K562 (cell line): ENCODE data around the gene CHD2. TPM values are rescaled to one million over a fixed set of nuclear protein-coding genes. Genes with fewer than 3 reads are reported as not detected.

Source experiments
- ATAC-seq: fragments of 200-7000 bp; cut with Tn5 transposase; 3 replicates; pipeline ENCODE4 v1.9.1; 2020; ENCODE audit warnings: moderate library complexity
- BruUV-seq: library from RNA; stranded (reverse); fragments of 400-500 nt; replicated peaks from 2 replicates; lab custom pipeline; 2021; lab: Mats Ljungman, UMichigan
- CTCF ChIA-PET: fragments of 300-600 bp; formaldehyde crosslinking; extraction: SDS; loops from one replicate; lab custom pipeline; 2021; ENCODE audit warnings: low intra/inter-chr PET ratio; lab: Yijun Ruan, JAX
- POLR2A ChIA-PET: fragments of 300-600, 350-650 bp; sonication (Branson Sonifier 250); formaldehyde crosslinking; extraction: SDS; loops from one replicate; lab custom pipeline; 2021; ENCODE audit warnings: antibody characterized with exemption, inconsistent platforms; lab: Yijun Ruan, JAX
- DNase-seq, 4 experiments: peaks; one replicate each; pipeline versions ENCODE4 v3.0.0 to v3.0.0-alpha.2; 2011 to 2018; ENCODE audit warnings: low spot score in 3 of 4, mixed read lengths in 3 of 4; ENCODE audit errors: extremely low read depth in 1 of 4
- FAIRE-seq: peaks from 2 replicates; lab custom pipeline; 2011; peaks lifted over from hg19 to GRCh38; lab: Jason Lieb, UNC
- H2AFZ ChIP-seq: 2 replicates; pipeline ENCODE4 v1.6.0; 2011; ENCODE audit warnings: low read depth, low read length, control low read depth, inconsistent platforms
- H3K27ac ChIP-seq: fragments of 200-600 bp; 3 replicates; pipeline ENCODE4 v1.8.0; 2011; ENCODE audit warnings: low read depth, mild to moderate bottlenecking, control low read depth, inconsistent platforms, low read length, moderate library complexity, mixed read lengths; ENCODE audit errors: extremely low read depth
- H3K27me3 ChIP-seq, 2 experiments: fragments of 300-600 bp in 1 of 2; 2 replicates in 1 of 2; 3 replicates in 1 of 2; pipeline versions ENCODE4 v1.6.0 to v1.8.0; 2011; ENCODE audit warnings: inconsistent platforms in 2 of 2, low read length in 2 of 2, mild to moderate bottlenecking in 1 of 2, mixed read lengths in 1 of 2, moderate library complexity in 1 of 2; ENCODE audit not compliant: control insufficient read depth in 2 of 2, insufficient read depth in 2 of 2
- H3K36me3 ChIP-seq: fragments of 300-600 bp; 3 replicates; pipeline ENCODE4 v1.8.0; 2011; ENCODE audit warnings: mild to moderate bottlenecking, low read length, inconsistent platforms; ENCODE audit not compliant: control insufficient read depth, insufficient read depth
- H3K4me1 ChIP-seq, 2 experiments: fragments of 200-600 bp in 1 of 2; replicated peaks in 1 of 2; 2 replicates in 1 of 2; 3 replicates in 1 of 2; pipeline versions ENCODE4 v1.5.1 to v1.8.0; 2011; ENCODE audit warnings: inconsistent platforms in 2 of 2, low read length in 2 of 2, mild to moderate bottlenecking in 1 of 2, mixed read lengths in 1 of 2, moderate library complexity in 1 of 2; ENCODE audit not compliant: control insufficient read depth in 2 of 2, insufficient read depth in 2 of 2
- H3K4me2 ChIP-seq: 2 replicates; pipeline ENCODE4 v1.6.1; 2011; ENCODE audit warnings: low read length, control low read depth, inconsistent platforms, mixed read lengths; ENCODE audit not compliant: insufficient read depth
- H3K4me3 ChIP-seq: fragments of 200-600 bp; sonication (generic), shearing (Covaris generic); 2 replicates; pipeline ENCODE4 v1.5.1; 2016; ENCODE audit warnings: control low read depth, inconsistent platforms
- H3K79me2 ChIP-seq: fragments of 200-600 bp; 3 replicates; pipeline ENCODE4 v1.8.0; 2011; ENCODE audit warnings: low read length, inconsistent platforms; ENCODE audit not compliant: control insufficient read depth, insufficient read depth
- H3K9ac ChIP-seq, 2 experiments: 2 replicates each; pipeline versions ENCODE4 v1.6.0 to v1.6.1; 2011; ENCODE audit warnings: low read depth in 2 of 2, low read length in 2 of 2, control low read depth in 1 of 2, inconsistent platforms in 1 of 2, mild to moderate bottlenecking in 1 of 2, mixed read lengths in 1 of 2; ENCODE audit not compliant: insufficient read depth in 1 of 2
- H3K9me1 ChIP-seq: one replicate; pipeline ENCODE4 v1.6.0; 2011; ENCODE audit warnings: inconsistent platforms, mild to moderate bottlenecking, low read length, moderate library complexity; ENCODE audit not compliant: control insufficient read depth, insufficient read depth
- H3K9me3 ChIP-seq: replicated peaks from 2 replicates; pipeline ENCODE4 v1.5.1; 2011; ENCODE audit warnings: low read depth, low read length, inconsistent platforms; ENCODE audit not compliant: control insufficient read depth, insufficient read depth
- H4K20me1 ChIP-seq: replicated peaks from 2 replicates; pipeline ENCODE4 v1.6.1; 2011; ENCODE audit warnings: low read length, inconsistent platforms, mixed read lengths; ENCODE audit not compliant: control insufficient read depth, insufficient read depth
- BCL6 ChIP-seq: fragments of 250-450 bp; sonication (Bioruptor Pico); IDR thresholded peaks from 2 replicates; pipeline ENCODE4 v1.4.0; 2020
- CREM ChIP-seq: IDR thresholded peaks from 2 replicates; pipeline ENCODE4 v1.6.1; 2014; ENCODE audit warnings: antibody characterized with exemption, low read depth
- DPF2 ChIP-seq: fragments of 450-650 bp; IDR thresholded peaks from 2 replicates; pipeline ENCODE4 v1.6.1; 2016
- MYNN ChIP-seq, 2 experiments: sonication (generic); formaldehyde crosslinking in 1 of 2; IDR thresholded peaks; 2 replicates each; pipeline versions ENCODE4 v1.5.0 to v1.6.1; 2016 to 2020; ENCODE audit warnings: antibody characterized with exemption in 1 of 2, missing genetic modification reagents in 1 of 2
- ZBED1 ChIP-seq: IDR thresholded peaks from 2 replicates; pipeline ENCODE4 v1.6.1; 2014
- ZNF830 ChIP-seq: fragments of 250-450 bp; sonication (Bioruptor Pico); IDR thresholded peaks from 2 replicates; pipeline ENCODE4 v1.5.0; 2021; ENCODE audit warnings: mild to moderate bottlenecking
- WGBS: fragments of 100-300 bp; shearing (Covaris generic); methylation state at CpG from one replicate; pipeline ENCODE4 v1.1.6; 2016; ENCODE audit warnings: low coverage, mixed read lengths; ENCODE audit not compliant: insufficient coverage; ENCODE audit errors: missing lambda C conversion rate; 5-methylcytosine and 5-hydroxymethylcytosine counted together
- in situ Hi-C: fragments of 300-500 bp; cut with MboI; formaldehyde crosslinking; loops from 4 replicates; pipeline ENCODE4 v1.15.0; 2018; ENCODE audit warnings: inconsistent platforms, mixed read lengths
- intact Hi-C: fragments of 100-400 bp; cut with micrococcal nuclease; formaldehyde crosslinking; loops from 2 replicates; pipeline ENCODE4 v1.14.2; 2022
- polyA plus RNA-seq, 8 experiments: library from polyadenylated mRNA; depleted of rRNA in 4 of 8; stranded (reverse) in 5 of 8; unstranded in 3 of 8; fragments of >200 nt; fragmentation: Nextera tagmentation in 2 of 8; fragmentation: Illumina TruSeq in 1 of 8; extraction: Ambion mirVana in 2 of 8; extraction: Trizol in 1 of 8; gene quantifications; 2 replicates each; pipeline versions ENCODE4 v1.2.1 to v1.2.3, GENCODE V29; 2011 to 2014; ENCODE audit warnings: inconsistent platforms in 1 of 8, missing spikeins in 1 of 8
- total RNA-seq, 7 experiments: library from RNA; depleted of rRNA in 6 of 7; stranded (reverse); fragments of >200 nt in 6 of 7; fragmentation: Illumina TruSeq in 2 of 7; extraction: Trizol in 2 of 7; gene quantifications; 2 replicates each; pipeline versions ENCODE4 v1.2.1 to v1.2.3, GENCODE V29; 2011 to 2021; ENCODE audit warnings: low replicate concordance in 1 of 7
- TF ChIP-seq, protein P1 (sequence below): sonication (generic); formaldehyde crosslinking; IDR thresholded peaks from 2 replicates; pipeline ENCODE4 v1.8.1; 2023; ENCODE audit warnings: mild to moderate bottlenecking, missing genetic modification reagents
- TF ChIP-seq, protein P2 (sequence below), 2 experiments: fragments of 450-650 bp; IDR thresholded peaks; 2 replicates each; pipeline ENCODE4 v1.6.1; 2016; ENCODE audit warnings: mild to moderate bottlenecking in 2 of 2, borderline replicate concordance in 1 of 2, low read depth in 1 of 2, moderate library complexity in 1 of 2
- TF ChIP-seq, protein P3 (sequence below), 2 experiments: fragments of 450-650 bp in 1 of 2; sonication (generic) in 1 of 2; formaldehyde crosslinking in 1 of 2; IDR thresholded peaks in 1 of 2; conservative IDR thresholded peaks in 1 of 2; 2 replicates each; pipeline versions ENCODE4 v1.6.1 to v1.8.1; 2016 to 2023; ENCODE audit warnings: mild to moderate bottlenecking in 2 of 2, moderate library complexity in 2 of 2, inconsistent platforms in 1 of 2, missing genetic modification reagents in 1 of 2

The CHD2 gene
- total and polyA plus RNA-seq, 9 of the 15 experiments (the other 6 are each of a cell fraction or from before 2014, with no cell fraction given) = 38.9 to 70.8 (median 56.2) TPM

DNA sequence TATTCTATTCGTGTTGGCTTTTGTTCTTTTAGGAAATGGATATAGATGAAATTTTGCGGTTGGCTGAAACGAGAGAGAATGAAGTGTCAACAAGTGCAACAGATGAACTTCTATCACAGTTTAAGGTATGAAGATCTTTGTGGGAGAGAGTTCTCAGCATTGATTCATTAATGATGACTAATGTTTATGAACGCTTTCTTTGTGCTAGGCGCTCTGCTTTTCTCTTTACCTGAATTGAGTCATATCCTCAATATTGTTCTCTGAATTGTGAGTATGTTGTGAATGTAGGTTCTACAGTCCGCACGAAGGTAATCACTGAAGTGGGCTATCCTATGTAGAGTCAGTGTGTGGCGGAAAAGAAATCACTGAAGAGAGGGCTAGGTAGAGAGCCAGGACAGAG lies 81.2 kb downstream of the CHD2 start (continued):
- TF ChIP-seq, protein P1, sequence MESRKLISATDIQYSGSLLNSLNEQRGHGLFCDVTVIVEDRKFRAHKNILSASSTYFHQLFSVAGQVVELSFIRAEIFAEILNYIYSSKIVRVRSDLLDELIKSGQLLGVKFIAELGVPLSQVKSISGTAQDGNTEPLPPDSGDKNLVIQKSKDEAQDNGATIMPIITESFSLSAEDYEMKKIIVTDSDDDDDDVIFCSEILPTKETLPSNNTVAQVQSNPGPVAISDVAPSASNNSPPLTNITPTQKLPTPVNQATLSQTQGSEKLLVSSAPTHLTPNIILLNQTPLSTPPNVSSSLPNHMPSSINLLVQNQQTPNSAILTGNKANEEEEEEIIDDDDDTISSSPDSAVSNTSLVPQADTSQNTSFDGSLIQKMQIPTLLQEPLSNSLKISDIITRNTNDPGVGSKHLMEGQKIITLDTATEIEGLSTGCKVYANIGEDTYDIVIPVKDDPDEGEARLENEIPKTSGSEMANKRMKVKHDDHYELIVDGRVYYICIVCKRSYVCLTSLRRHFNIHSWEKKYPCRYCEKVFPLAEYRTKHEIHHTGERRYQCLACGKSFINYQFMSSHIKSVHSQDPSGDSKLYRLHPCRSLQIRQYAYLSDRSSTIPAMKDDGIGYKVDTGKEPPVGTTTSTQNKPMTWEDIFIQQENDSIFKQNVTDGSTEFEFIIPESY (CRISPR knock-in tag) = no peak
- TF ChIP-seq ZNF830 (CRISPR knock-in tag) = no peak

DNA sequence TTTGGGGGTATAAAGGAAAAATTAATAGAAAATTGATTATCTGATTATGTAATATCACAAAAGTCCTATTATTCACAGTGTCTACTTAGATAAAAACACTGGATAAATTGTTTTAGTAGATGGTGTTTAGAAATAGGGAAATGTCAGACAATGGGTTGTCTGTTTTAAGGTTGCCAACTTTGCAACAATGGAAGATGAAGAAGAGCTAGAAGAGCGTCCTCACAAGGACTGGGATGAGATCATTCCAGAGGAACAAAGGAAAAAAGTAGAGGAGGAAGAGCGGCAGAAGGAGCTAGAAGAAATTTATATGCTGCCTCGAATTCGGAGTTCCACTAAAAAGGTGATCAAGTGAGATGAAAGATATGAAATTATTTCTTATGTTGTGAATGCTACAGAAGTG lies 84.0 kb downstream of the CHD2 start:
- in situ Hi-C loops = no loop called here
- Histone ChIP-seq H3K4me3 (no peak overlapping the region), H2AFZ (no peak overlapping the region), H3K4me1 (no peaks in the 10 kb centered on the region), H3K4me2 (no peak overlapping the region), H3K9me1 (no peaks in the 10 kb centered on the region), H3K9me3 (no peaks in the 10 kb centered on the region), H3K36me3 (peaks cover 94% of the 10 kb centered on the region), H3K27me3 (no peaks in the 10 kb centered on the region), H3K9ac (no peak overlapping the region), H3K79me2 (no peaks in the 10 kb centered on the region), H4K20me1 (no peaks in the 10 kb centered on the region), H3K27ac (no peak overlapping the region)
- ATAC-seq (no peak), FAIRE-seq (no peak), DNase-seq (no peak)
- POLR2A ChIA-PET = interaction anchor here (1.1 kb wide), 1 partner anchor 9 kb away, joined by 5 read pairs; no protein-coding TSS in a partner anchor
- no TSS peak for BruUV-seq
- 95% methylated on average over 4 of the region's 4 CpGs for WGBS
- CTCF ChIA-PET = no interaction called here
- intact Hi-C loops = no loop called here
- TF ChIP-seq MYNN (IDR thresholded peaks at IDR 0.05) (no peak), MYNN (CRISPR knock-in tag; IDR thresholded peaks at IDR 0.05) (no peak), CREM (no peak), ZBED1 (no peak), BCL6 (CRISPR knock-in tag) (no peak), DPF2 (no peak)
- TF ChIP-seq, protein P2, sequence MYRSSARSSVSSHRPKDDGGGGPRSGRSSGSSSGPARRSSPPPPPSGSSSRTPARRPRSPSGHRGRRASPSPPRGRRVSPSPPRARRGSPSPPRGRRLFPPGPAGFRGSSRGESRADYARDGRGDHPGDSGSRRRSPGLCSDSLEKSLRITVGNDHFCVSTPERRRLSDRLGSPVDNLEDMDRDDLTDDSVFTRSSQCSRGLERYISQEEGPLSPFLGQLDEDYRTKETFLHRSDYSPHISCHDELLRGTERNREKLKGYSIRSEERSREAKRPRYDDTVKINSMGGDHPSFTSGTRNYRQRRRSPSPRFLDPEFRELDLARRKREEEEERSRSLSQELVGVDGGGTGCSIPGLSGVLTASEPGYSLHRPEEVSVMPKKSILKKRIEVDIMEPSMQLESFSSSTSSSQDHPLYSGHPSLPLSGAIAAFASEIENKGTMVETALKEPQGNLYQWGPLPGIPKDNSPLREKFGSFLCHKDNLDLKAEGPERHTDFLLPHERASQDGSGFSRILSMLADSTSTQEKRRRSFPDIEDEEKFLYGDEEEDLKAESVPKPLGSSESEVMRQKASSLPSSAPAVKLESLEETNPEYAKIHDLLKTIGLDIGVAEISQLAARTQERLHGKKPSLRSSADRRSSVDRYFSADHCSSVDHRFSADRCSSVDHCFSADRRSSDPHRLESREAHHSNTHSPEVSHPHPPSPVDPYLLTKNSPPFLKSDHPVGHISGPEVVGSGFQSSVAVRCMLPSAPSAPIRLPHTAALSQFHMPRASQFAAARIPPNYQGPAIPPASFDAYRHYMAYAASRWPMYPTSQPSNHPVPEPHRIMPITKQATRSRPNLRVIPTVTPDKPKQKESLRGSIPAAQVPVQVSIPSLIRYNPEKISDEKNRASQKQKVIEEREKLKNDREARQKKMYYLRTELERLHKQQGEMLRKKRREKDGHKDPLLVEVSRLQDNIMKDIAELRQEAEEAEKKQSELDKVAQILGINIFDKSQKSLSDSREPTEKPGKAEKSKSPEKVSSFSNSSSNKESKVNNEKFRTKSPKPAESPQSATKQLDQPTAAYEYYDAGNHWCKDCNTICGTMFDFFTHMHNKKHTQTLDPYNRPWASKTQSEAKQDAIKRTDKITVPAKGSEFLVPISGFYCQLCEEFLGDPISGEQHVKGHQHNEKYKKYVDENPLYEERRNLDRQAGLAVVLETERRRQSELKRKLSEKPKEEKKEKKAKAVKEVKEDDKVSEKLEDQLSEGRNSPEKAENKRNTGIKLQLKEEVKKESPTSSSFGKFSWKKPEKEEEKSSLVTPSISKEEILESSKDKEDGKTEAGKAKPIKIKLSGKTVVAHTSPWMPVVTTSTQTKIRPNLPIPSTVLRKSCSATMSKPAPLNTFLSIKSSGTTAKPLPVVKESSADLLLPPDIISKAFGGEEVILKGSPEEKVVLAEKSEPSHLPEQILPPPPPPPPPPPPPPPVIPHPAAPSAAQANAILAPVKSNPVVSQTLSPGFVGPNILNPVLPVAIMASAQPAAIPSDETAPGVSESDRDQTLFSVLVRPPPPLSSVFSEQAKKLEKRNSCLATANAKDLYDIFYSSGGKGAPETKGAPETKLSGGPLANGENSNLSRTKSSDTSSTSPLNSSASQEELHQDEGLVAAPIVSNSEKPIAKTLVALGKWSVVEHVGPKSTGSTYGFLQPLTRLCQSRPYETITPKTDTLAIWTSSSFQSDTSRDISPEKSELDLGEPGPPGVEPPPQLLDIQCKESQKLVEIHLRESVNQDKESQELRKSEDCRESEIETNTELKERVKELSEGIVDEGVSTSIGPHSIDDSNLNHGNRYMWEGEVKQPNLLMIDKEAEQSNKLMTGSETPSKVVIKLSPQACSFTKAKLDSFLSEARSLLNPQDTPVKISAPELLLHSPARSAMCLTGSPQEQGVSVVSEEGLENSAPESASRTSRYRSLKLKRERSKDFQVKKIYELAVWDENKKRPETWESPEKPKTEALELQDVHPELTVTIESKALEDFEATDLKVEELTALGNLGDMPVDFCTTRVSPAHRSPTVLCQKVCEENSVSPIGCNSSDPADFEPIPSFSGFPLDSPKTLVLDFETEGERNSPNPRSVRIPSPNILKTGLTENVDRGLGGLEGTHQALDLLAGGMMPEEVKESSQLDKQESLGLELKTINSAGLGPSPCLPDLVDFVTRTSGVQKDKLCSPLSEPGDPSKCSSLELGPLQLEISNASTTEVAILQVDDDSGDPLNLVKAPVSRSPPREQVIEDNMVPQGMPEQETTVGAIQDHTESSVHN (IDR thresholded peaks at IDR 0.05; ENCODE audit: borderline replicate concordance in 1 of 2, low read depth in 1 of 2) = no peak
- TF ChIP-seq, protein P3, sequence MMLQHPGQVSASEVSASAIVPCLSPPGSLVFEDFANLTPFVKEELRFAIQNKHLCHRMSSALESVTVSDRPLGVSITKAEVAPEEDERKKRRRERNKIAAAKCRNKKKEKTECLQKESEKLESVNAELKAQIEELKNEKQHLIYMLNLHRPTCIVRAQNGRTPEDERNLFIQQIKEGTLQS (IDR thresholded peaks at IDR 0.05) = no peak
- TF ChIP-seq, protein P3 (CRISPR knock-in tag; conservative IDR thresholded peaks at IDR 0.05) = no peak
